HG02870 (cell line): ENCODE results near the gene MYL12A.
"Not testable (repeated sequence)": the region's sequence is repeated elsewhere in the genome, so short reads cannot be mapped to it uniquely, and the experiment has no call there.

Source experiments
- ATAC-seq: cut with Tn5 transposase; IDR thresholded peaks from one replicate; pipeline ENCODE4 v1.9.1; 2021; ENCODE audit warnings: mild to moderate bottlenecking, moderate library complexity; ENCODE audit not compliant: unreplicated experiment

MYL12A gene

DNA sequence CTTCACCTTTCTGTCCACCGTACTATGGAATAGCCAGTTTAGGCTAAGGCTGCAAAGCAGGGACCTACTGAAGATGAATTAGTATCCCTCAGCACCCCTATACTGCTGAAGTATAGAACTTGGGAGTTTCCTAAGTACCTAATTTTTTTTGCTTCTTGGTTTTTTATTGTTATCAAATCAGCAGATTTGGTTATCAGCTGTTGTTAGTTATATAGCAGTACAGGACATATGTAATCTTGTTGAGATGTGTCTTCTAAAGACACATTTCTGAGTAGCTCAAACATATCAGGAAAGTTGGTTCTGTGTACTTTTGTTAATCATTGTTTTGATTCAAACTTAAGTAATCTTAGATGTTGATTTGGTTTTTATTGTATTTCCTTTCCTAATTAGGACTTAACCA lies 5.2 kb downstream of the MYL12A start:
- no peak for ATAC-seq

DNA sequence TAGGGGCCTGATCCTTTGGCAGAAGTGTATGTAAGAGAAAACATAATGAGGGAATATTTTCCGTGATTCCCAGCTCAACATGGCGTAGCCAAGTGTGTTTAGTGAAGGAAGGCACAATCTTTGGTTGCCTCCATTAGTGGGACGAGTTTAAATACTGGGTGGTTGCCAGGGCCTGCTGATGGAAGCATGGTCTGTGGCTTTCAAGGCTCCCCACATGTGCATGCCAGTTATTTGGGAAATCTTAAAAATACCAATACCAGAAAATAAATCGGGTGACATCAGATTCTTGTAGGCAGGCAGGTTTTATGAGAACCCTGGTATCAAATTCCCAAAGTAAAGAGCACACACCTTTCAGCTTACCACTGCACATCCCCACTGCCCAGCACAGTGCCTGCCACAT lies 7.1 kb downstream of the MYL12A start:
- no peak for ATAC-seq

DNA sequence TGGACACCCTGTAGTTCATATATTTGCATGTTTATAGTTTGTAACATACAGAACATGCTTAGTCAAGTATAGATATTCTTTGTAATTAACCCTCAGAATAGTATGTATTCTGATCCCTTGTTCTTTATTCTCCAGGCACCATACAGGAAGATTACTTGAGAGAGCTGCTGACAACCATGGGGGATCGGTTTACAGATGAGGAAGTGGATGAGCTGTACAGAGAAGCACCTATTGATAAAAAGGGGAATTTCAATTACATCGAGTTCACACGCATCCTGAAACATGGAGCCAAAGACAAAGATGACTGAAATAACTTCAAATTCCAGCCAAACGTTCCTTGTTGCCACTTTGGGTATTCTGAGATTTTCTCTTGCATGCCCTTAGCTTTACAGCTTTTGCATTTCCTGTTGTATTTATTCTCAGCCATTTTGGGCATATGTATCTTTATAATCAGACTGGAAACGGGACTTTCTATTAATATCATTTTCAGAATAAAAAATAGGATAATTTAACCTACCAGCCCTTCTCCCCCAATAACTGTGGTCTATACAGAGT lies 8.1 kb downstream of the MYL12A start:
- no peak for ATAC-seq

DNA sequence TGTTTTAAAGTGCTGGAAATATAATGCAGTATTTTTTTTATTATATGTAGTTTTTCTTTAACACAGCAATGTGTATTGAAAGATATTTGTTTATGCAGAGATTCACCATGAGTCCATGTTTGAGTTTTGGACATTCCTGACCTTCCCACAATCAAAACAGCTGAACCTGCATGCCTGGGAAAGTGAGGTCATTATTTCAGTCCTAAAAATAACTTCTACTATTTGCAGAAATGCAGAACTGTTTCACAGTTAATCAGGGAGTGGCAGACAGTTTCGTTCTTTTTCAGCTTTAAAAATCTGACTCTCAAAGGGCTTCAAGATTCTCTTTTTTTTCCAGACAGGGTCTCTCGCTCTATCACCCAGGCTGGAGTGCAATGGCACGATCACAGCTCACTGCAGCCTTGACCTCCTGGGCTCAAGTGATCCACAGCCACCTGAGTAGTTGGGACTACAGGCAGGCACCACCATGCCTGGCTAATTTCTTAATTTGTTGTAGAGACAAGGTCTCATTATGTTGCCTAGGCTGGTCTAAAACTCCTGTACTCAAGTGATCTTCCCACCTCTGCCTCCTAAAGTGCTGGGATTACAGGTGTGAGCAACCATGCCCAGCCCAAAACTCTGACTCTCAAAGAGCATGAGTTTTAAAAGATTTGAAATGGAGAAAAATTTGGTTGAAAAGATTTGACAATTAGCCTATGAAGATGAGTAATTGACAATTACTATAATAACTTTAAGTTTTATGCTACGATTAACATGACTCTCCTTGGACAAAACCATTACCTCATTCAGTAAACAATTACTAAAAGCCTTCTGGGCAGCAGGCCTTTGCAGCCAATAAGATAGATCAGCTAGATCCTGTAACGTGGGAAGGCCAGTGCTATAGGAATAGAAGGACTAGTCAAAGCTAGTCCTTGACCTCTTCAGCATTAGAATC lies 9.4 kb downstream of the MYL12A start:
- ATAC-seq: no peak

DNA sequence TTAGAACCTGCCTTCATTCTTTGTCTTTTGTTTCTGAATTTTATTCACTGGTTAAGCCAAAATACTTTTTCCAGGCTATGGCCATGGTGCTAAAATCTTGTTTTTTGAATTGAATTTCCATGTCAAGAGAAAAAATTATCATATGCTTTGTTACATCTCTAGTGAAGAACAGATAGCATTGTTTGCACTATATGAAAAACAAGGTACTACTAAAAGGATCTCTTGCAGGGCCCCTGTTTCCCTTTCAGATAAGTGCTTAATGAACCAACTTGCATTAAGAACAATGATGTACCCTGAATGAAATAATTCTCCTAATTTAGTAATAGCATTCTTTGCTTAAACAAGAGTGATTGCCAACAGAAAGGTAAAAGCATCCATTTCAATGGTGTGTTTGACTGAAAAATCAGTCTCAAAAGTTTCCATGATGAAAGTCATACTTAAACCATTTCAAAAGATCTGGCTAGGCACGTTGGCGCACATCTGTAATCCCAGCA lies 10.1 kb downstream of the MYL12A start:
- no peak for ATAC-seq

DNA sequence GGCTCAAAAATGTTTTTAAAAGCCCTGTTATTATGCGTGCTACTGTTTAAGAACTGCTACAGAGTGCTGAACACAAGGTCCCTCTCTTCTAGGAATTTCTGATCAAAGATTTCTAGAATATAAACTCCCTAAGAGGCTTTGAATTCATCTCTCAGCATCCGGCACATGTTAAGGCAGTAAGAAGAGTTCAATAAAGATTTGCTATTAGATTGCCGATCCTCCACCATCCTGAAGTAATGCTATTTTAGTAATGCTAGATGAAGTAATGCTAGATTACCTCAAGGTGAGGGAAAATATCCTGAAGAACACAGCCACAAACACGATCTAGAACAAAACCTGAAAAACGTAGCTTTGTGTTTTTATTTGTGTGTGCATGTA lies 13.4 kb downstream of the MYL12A start:
- ATAC-seq: no peak

DNA sequence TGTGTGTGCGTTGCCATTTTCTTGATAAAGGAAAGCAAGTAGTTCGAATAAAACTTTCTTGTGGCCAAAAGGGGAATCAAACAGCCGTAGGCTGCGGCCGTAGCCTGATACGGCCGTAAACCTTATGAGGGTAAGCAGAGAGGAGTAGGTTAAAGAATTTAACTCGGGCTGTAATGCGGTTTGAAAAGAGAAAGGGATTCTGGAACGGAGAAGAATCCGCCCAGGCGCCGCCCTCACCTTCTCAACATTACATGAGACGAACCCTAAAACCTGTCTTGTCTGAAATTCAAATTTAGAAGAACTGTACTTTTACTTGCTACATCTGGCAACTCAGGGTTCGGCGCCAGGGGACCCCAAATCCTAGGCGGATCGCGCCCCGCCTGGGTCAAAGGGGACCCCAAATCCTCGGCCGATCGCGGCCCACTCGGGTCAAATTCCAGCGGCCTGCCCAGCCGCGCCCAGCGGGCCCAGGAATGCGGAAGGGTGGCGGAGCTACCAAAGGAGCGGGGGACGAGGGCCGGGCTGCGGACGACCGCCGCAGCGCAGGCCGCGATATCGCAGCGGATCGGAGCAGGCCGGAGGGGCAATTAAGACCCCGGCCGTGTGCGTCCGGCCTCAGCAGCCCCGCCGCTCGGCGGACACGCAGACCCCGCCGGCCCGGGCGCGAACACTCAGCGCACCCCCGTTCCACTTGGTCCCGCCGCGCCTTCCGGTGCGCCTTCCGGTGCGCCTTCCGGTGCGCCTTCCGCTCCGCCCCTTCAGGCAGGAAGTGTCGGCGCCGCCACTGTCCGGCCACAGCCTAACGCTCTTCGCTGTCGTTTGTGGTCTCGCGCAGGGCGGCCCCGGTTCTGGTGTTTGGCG lies 14.0 kb downstream of the MYL12A start, which contains the start of gene MYL12B:
MYL12B (plus strand) TSS at position 761 of the 861 bp plus-strand sequence. CDS start 10,766 bp downstream, outside the sequence.
- peak; percentile 78 for ATAC-seq

DNA sequence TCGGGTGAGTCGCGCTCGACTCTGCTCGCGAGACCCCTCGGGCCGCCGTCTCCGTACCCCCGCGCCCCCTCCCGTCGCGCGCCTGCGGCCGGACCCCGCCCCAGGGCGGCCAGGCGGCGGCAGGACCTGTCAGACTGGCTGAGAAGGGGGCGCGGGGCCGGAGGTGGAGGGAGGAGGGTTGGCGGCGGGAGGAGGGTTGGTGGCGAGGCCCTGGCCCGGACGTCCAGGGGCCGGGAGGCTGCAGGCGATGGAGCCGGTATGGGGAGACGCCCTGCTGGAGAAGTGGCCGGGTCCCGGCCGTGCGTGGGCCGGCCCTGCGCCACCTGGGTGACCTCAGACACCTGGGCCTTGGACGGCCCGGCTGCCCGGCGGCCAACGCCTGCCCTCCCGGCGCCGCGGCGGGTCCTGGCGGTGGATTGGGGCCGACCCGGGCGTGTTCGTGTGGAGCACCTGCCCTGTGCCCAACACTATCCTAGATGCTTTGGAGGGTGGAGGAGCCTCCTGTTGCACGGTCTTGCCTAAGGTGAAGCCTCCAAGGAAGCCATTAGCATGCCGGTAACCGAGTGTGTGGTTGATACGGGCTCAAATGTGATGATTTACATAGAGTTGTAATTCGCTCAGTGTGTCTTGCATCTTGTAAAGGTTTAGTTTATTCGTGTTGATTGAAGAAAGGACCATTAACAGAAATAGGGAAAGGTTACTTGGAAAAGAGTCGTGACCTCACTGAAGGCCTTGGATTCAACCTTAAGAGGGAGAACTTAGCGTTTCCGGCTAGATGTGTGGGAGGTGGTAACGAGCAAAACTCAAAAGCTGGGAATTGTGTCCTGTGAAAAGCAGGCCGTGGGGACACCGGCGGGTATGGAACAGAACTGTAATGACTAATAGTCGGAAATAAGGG lies 14.9 kb downstream of the MYL12A start:
- ATAC-seq: peak; percentile 27

DNA sequence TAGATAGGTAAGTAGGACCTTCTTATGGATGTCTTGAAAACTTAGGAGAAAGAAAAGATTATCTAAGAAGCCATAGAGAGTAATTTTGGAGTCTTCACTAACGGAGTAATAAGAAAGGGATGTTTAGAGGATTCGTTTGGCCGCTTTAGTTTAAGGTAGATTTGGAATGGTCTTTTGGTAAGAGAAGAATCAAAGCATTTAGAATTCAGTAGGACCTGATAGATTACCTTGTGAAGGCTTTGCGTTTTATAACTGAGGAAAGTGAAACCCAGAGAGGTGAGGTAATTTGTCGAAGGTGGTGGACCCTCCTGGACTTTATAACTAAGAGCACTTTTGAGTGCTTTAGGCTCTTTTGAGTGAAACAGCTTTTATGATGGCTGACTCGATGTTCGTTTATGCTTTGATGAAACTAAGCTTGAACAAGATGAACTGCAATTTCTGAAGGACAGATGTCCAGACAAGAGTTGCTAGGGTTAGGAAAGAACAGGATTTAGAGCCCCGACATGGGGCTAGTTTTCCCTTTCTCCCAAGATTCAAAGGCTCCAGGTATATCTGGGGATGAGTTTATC lies 15.6 kb downstream of the MYL12A start:
- ATAC-seq: no peak

DNA sequence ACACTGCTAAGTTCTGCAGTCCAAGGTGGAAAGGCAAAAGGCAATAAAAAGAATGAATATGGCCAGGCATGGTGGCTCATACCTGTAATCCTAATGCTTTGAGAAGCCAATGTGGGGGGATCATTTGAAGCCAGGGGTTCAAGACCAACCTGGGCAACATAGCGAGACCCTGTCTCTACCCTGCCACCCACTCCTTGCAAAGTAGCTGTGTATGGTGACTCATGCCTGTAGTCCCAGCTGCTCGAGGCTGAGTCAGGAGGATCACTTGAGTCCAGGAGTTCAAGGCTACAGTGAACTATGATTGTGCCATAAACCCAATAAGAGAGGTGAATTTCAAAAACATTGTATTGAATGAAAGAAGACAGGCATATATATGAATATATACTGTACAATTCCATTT lies 16.8 kb downstream of the MYL12A start:
- no peak for ATAC-seq

DNA sequence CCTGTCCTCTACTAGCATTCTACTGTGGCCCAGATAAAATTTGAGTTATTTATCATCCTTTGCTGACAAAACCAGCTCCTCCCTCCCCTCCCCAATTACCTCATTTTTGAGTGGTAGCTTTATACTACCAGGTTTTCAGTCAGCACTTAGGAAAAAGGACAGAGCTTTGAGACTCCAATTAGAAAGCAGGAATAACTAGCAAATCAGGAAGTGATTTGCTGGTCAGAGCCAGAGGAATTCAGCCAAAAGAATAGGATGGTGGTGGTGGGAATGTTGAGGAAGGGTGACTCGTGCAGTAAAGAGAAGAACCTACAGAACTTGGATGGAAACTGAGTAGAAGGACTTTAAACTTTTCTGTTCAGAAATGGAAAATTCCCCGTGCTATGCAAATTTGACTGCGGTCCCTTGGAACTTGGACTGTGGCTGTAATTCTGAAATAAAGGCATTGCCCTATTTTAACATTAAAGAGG lies 18.0 kb downstream of the MYL12A start:
- no peak for ATAC-seq

DNA sequence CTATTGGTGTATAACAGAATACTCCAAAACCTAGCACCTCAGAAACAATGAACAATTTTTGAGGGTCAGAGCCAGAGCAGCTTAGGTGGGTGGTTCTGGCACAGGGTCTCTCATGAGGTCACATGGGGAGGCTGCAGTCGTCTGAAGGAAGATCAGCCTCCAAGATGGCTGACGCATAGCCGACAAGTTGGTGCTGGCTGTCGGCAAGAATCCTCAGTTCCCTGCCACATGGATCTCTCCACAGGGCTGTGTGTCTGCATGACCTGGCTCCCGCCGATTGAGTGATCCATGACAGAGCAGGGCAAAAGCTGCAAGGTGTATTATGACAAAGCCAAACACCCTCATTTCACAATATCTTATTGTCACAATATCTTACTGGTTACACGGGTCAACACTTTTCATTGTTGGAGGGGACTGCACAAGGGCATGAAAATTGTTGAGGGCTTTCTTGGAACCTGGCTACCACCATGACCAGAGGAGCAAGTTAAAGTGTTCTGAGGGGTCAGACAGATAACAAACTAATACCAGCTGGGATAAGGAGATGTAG lies 18.5 kb downstream of the MYL12A start:
- no peak for ATAC-seq

DNA sequence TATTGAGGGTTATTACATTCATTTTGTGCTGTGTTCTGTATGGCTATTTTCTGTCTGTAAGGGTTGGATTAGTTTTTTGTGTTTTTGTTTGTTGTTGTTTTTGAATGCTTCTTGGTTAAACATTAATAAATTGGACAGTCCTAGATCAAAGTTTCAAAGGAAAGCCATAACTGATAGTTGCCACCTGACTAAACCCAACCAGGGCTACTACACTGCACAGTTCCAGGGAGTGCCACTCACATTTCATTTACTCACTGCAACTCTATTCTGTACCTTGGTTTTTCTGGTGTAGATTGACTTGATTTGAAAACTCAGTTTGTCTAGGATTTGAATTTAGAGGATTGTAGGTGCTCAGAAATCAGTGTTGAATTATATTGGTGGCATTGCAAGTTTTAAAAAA lies 20.7 kb downstream of the MYL12A start:
- ATAC-seq: no peak

DNA sequence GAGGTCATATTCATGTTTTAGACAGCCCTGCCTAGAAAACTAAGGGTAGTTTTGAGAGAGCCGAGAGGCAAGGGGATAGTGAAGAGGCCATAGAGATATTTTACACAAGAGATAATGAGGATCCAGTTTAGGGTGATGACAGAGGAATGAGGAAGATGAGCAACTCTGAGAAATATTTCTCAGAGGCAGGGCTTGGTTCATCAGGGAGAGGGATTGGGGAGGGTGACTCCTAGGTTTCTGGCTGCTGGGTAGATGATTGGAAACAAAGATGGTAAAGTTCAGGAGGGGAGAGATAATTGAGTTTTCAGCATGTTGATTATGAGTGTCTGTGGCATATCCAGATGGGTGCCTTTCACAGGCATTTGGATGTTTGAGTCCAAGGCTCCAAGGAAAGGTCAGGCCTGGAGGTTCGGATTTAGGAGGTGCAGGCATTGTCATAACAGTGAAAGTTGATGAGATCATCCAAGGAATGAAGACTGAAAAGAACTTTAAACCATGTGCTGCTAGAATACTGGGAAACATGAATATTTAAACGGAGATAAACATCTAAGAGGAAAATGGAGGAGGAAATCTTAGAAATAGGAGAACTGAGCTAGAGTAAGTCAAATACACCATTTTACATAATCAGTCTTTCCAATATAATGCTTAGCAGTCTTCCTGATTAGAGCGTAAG lies 21.8 kb downstream of the MYL12A start:
- ATAC-seq: no peak

DNA sequence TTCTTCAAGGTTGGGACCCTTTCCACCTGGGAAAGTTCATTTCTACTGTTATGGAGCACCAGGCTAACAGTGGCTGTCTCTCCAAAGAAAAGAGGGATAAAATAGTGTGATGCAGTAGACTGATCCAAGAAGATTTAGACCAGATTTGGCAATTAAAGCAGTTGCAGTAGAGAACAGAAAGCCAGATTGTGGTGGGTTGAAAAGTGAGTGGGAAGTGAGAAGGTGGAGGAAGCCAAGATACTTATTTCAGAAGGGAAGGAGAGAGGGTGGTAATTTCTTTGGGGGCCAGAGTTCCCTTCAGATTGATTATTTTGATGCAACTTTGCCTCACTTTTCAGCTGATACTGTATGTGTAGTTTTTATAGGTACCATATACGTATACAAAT lies 22.3 kb downstream of the MYL12A start:
- no peak for ATAC-seq

DNA sequence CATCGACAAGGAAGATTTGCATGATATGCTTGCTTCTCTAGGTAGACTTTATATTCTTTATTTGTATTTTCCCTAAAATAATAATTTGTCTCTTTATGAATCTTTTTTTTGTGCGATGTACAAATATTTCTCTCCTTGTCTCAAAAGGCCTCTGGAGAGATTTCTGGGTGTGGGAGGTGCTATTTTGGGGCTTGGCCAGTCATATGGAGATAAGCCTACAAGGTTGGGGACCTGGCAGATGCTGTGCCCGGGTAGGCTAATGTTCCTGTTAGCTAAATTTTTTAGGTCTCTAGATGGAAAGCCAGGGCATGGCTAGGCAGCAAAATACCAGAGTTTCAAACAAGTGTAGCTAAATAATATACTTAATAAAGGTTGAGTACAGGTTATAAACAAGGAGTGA lies 25.4 kb downstream of the MYL12A start:
- no peak for ATAC-seq

DNA sequence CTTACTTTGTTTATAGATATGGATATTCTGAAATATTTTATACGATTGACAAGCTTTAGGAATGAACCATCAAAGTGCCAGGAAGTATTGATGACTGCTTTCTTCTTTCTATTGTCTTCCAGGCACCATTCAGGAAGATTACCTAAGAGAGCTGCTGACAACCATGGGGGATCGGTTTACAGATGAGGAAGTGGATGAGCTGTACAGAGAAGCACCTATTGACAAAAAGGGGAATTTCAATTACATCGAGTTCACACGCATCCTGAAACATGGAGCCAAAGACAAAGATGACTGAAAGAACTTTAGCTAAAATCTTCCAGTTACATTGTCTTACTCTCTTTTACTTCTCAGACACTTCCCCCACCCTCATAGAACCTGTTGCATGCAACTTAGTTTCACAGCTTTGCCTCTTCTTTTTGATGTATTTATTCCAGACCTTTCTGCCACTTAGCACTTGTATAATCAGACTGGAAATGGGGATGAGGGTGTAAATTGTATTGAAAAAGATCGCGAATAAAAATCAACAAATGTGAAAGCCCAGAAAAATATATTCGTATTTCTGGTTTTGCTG lies 30.1 kb downstream of the MYL12A start:
- not testable (repeated sequence) for ATAC-seq
